Neural progenitor cell (in vitro differentiated cells): ENCODE results near the gene RPS6KA2. TPM values are rescaled to one million over a fixed set of nuclear protein-coding genes. Genes with fewer than 3 reads are reported as not detected.

ENCODE experiments used
- DNase-seq: peaks from one replicate; pipeline ENCODE4 v3.0.0-alpha.2; 2016; ENCODE audit warnings: low spot score
- H2AFZ ChIP-seq: fragments of 200-600 bp; sonication (generic); replicated peaks from 2 replicates; pipeline ENCODE4 v1.6.1; 2016; ENCODE audit warnings: antibody characterized with exemption
- H3F3A ChIP-seq: fragments of 200-600 bp; sonication (generic); 2 replicates; pipeline ENCODE4 v1.6.1; 2016; ENCODE audit warnings: antibody characterized with exemption, low read depth
- H3K27ac ChIP-seq: fragments of 200-600 bp; sonication (generic); 2 replicates; pipeline ENCODE4 v1.5.1; 2016; ENCODE audit warnings: mild to moderate bottlenecking
- H3K27me3 ChIP-seq: fragments of 200-600 bp; sonication (generic); 2 replicates; pipeline ENCODE4 v1.6.1; 2016; ENCODE audit warnings: mild to moderate bottlenecking, moderate library complexity
- H3K36me3 ChIP-seq: fragments of 200-600 bp; sonication (generic); 2 replicates; pipeline ENCODE4 v1.5.1; 2016
- H3K4me1 ChIP-seq: fragments of 200-600 bp; sonication (generic); 2 replicates; pipeline ENCODE4 v1.6.1; 2016; ENCODE audit warnings: mixed run types
- H3K4me2 ChIP-seq: fragments of 200-600 bp; sonication (generic); 2 replicates; pipeline ENCODE4 v1.6.1; 2016
- H3K4me3 ChIP-seq: fragments of 200-600 bp; sonication (generic); 2 replicates; pipeline ENCODE4 v1.5.1; 2016
- H3K79me2 ChIP-seq: fragments of 200-600 bp; sonication (generic); 2 replicates; pipeline ENCODE4 v1.6.1; 2016; ENCODE audit warnings: low read depth
- H3K9ac ChIP-seq: fragments of 200-600 bp; sonication (generic); 2 replicates; pipeline ENCODE4 v1.6.1; 2016
- H3K9me3 ChIP-seq: fragments of 200-600 bp; sonication (generic); 2 replicates; pipeline ENCODE4 v1.5.1; 2016; ENCODE audit warnings: low read depth
- H4K20me1 ChIP-seq: fragments of 200-600 bp; sonication (generic); 2 replicates; pipeline ENCODE4 v1.6.1; 2016; ENCODE audit warnings: low read depth
- H3K27ac Mint-ChIP-seq: 3 replicates; pipeline ENCODE4 v1.8.0; 2021; ENCODE audit warnings: mixed read lengths
- H3K27me3 Mint-ChIP-seq: 2 replicates; pipeline ENCODE4 v1.8.0; 2022; ENCODE audit warnings: low read depth, mild to moderate bottlenecking, inconsistent platforms, moderate library complexity, mixed read lengths; ENCODE audit not compliant: insufficient read depth
- H3K36me3 Mint-ChIP-seq: 3 replicates; pipeline ENCODE4 v1.8.0; 2021; ENCODE audit warnings: mixed read lengths
- H3K4me1 Mint-ChIP-seq: 3 replicates; pipeline ENCODE4 v1.8.0; 2021; ENCODE audit warnings: mixed read lengths
- H3K4me3 Mint-ChIP-seq: 3 replicates; pipeline ENCODE4 v1.8.0; 2021; ENCODE audit warnings: mild to moderate bottlenecking, moderate library complexity, mixed read lengths
- H3K9me3 Mint-ChIP-seq: 3 replicates; pipeline ENCODE4 v1.8.0; 2020; ENCODE audit warnings: mixed read lengths
- CTCF ChIP-seq: fragments of 200-600 bp; sonication (generic); IDR thresholded peaks from 2 replicates; pipeline ENCODE4 v1.5.1; 2017; ENCODE audit warnings: antibody characterized with exemption, mild to moderate bottlenecking
- EZH2 ChIP-seq: fragments of 200-600 bp; sonication (generic); IDR thresholded peaks from 2 replicates; pipeline ENCODE4 v1.6.1; 2017; ENCODE audit warnings: antibody characterized with exemption, mild to moderate bottlenecking, moderate library complexity
- EZH2phosphoT487 ChIP-seq: fragments of 200-600 bp; sonication (generic); IDR thresholded peaks from 2 replicates; pipeline ENCODE4 v1.6.1; 2017; ENCODE audit warnings: antibody characterized with exemption
- total RNA-seq: library from RNA; depleted of rRNA; stranded (reverse); fragments of >200 nt; gene quantifications from 2 replicates; pipeline ENCODE4 v1.2.3, GENCODE V29; 2015; ENCODE audit warnings: low replicate concordance

RPS6KA2 gene
- total RNA-seq, 1 donor from 2014 or later: 8.2 TPM

- H3K9me3 ChIP-seq: no peaks in the 10 kb centered on the region
- H3K27ac Mint-ChIP-seq: no peak overlapping the region
- peaks cover 13% of the 10 kb centered on the region for H3K4me1 ChIP-seq
- no peak overlapping the region for H3K4me2 ChIP-seq
- H3K36me3 Mint-ChIP-seq: no peaks in the 10 kb centered on the region
- no peak overlapping the region for H3K4me3 Mint-ChIP-seq
- H3K27me3 ChIP-seq: peaks cover 48% of the 10 kb centered on the region
- H3K36me3 ChIP-seq: no peaks in the 10 kb centered on the region
- H3K79me2 ChIP-seq: no peaks in the 10 kb centered on the region
- H3K4me1 Mint-ChIP-seq: peaks cover 19% of the 10 kb centered on the region
- DNase-seq: no peak
- no peaks in the 10 kb centered on the region for H3K9me3 Mint-ChIP-seq
- H4K20me1 ChIP-seq: no peaks in the 10 kb centered on the region
- H3F3A ChIP-seq: no peaks in the 10 kb centered on the region
- H3K27me3 Mint-ChIP-seq: peaks cover 5% of the 10 kb centered on the region
- H3K27ac ChIP-seq: no peak overlapping the region
- no peak overlapping the region for H3K9ac ChIP-seq
- TF ChIP-seq EZH2 (no peak), EZH2phosphoT487 (no peak), CTCF (no peak)
- H3K4me3 ChIP-seq: no peak overlapping the region
- H2AFZ ChIP-seq: no peak overlapping the region
These were observed 31.7 kb upstream of the RPS6KA2 start for GRCh38 chr6:166658792-166659150.

GRCh38 chr6:166658115-166658791 is 31.2 kb upstream of the RPS6KA2 start:
- Mint-ChIP-seq H3K4me3 (no peak overlapping the region), H3K9me3 (no peaks in the 10 kb centered on the region), H3K27ac (no peak overlapping the region), H3K36me3 (no peaks in the 10 kb centered on the region), H3K27me3 (peaks cover 2% of the 10 kb centered on the region), H3K4me1 (peaks cover 19% of the 10 kb centered on the region)
- H3K4me3 ChIP-seq: no peak overlapping the region
- H3K27ac ChIP-seq: no peak overlapping the region
- H3K4me2 ChIP-seq: no peak overlapping the region
- H2AFZ ChIP-seq: no peak overlapping the region
- no peaks in the 10 kb centered on the region for H4K20me1 ChIP-seq
- H3F3A ChIP-seq: no peaks in the 10 kb centered on the region
- no peaks in the 10 kb centered on the region for H3K36me3 ChIP-seq
- no peaks in the 10 kb centered on the region for H3K79me2 ChIP-seq
- H3K4me1 ChIP-seq: peaks cover 13% of the 10 kb centered on the region
- peaks cover 48% of the 10 kb centered on the region for H3K27me3 ChIP-seq
- TF ChIP-seq EZH2phosphoT487 (no peak), EZH2 (no peak), CTCF (no peak)
- H3K9me3 ChIP-seq: no peaks in the 10 kb centered on the region
- no peak overlapping the region for H3K9ac ChIP-seq
- no peak for DNase-seq

- no peak for TF ChIP-seq EZH2phosphoT487
- TF ChIP-seq EZH2: no peak
- TF ChIP-seq CTCF: no peak
- no peaks in the 10 kb centered on the region for H3K36me3 ChIP-seq
- peaks cover 2% of the 10 kb centered on the region for H3K27me3 Mint-ChIP-seq
- H3K4me3 Mint-ChIP-seq: no peak overlapping the region
- H3K27me3 ChIP-seq: peaks cover 48% of the 10 kb centered on the region
- no peaks in the 10 kb centered on the region for H3K79me2 ChIP-seq
- H3K4me1 Mint-ChIP-seq: peaks cover 19% of the 10 kb centered on the region
- no peak overlapping the region for H3K27ac ChIP-seq
- no peak overlapping the region for H3K9ac ChIP-seq
- H2AFZ ChIP-seq: no peak overlapping the region
- peak overlapping the region; percentile 20 for H3K27ac Mint-ChIP-seq
- H3K4me2 ChIP-seq: no peak overlapping the region
- H3K4me3 ChIP-seq: no peak overlapping the region
- H3K36me3 Mint-ChIP-seq: no peaks in the 10 kb centered on the region
- no peaks in the 10 kb centered on the region for H3F3A ChIP-seq
- no peaks in the 10 kb centered on the region for H3K9me3 ChIP-seq
- H3K4me1 ChIP-seq: peaks cover 13% of the 10 kb centered on the region
- no peaks in the 10 kb centered on the region for H3K9me3 Mint-ChIP-seq
- H4K20me1 ChIP-seq: no peaks in the 10 kb centered on the region
- no peak for DNase-seq
These were observed 30.5 kb upstream of the RPS6KA2 start for GRCh38 chr6:166657531-166657930.
